Mesendoderm (in vitro differentiated cells): ENCODE data around the gene ATE1.
"Not testable (repeated sequence)": the region's sequence is repeated elsewhere in the genome, so short reads cannot be mapped to it uniquely, and the experiment has no call there.

Experiments used
- DNase-seq: peaks from one replicate; pipeline ENCODE4 v3.0.0; 2013
- H2AK5ac ChIP-seq: 2 replicates; pipeline ENCODE4 v1.6.1; 2013; ENCODE audit warnings: low read length, inconsistent platforms
- H2BK120ac ChIP-seq: 2 replicates; pipeline ENCODE4 v1.6.1; 2013; ENCODE audit warnings: low read depth, mild to moderate bottlenecking, low read length, moderate library complexity, mixed read lengths
- H2BK15ac ChIP-seq: replicated peaks from 2 replicates; pipeline ENCODE4 v1.6.1; 2013; ENCODE audit warnings: low read depth, mild to moderate bottlenecking, moderate library complexity
- H2BK5ac ChIP-seq: 2 replicates; pipeline ENCODE4 v1.6.1; 2013; ENCODE audit warnings: low read length, inconsistent platforms
- H3K18ac ChIP-seq: 2 replicates; pipeline ENCODE4 v1.6.1; 2013; ENCODE audit warnings: mild to moderate bottlenecking, low read length, mixed read lengths
- H3K23ac ChIP-seq: one replicate; pipeline ENCODE4 v1.6.1; 2013; ENCODE audit warnings: low read length
- H3K27ac ChIP-seq: 2 replicates; pipeline ENCODE4 v1.5.1; 2013; ENCODE audit warnings: low read depth, mild to moderate bottlenecking, inconsistent platforms, low read length, moderate library complexity
- H3K27me3 ChIP-seq: 2 replicates; pipeline ENCODE4 v1.6.1; 2013; ENCODE audit warnings: low read length, control low read depth, mild to moderate bottlenecking, inconsistent platforms; ENCODE audit not compliant: insufficient read depth, poor library complexity
- H3K36me3 ChIP-seq: 2 replicates; pipeline ENCODE4 v1.6.1; 2013; ENCODE audit warnings: low read length, inconsistent platforms; ENCODE audit not compliant: control insufficient read depth, insufficient read depth
- H3K4ac ChIP-seq: one replicate; pipeline ENCODE4 v1.6.1; 2013; ENCODE audit warnings: low read depth, mild to moderate bottlenecking, low read length, moderate library complexity
- H3K4me1 ChIP-seq: 2 replicates; pipeline ENCODE4 v1.6.1; 2013; ENCODE audit warnings: low read depth, low read length, inconsistent platforms; ENCODE audit not compliant: control insufficient read depth
- H3K4me2 ChIP-seq: 2 replicates; pipeline ENCODE4 v1.6.1; 2013; ENCODE audit warnings: low read length
- H3K4me3 ChIP-seq: 2 replicates; pipeline ENCODE4 v1.5.1; 2013; ENCODE audit warnings: mild to moderate bottlenecking, low read length
- H3K56ac ChIP-seq: one replicate; pipeline ENCODE4 v1.6.1; 2013; ENCODE audit warnings: low read length
- H3K79me1 ChIP-seq: 2 replicates; pipeline ENCODE4 v1.6.1; 2013; ENCODE audit warnings: low read length, inconsistent platforms
- H3K79me2 ChIP-seq: 2 replicates; pipeline ENCODE4 v1.6.1; 2013; ENCODE audit warnings: mild to moderate bottlenecking, low read length; ENCODE audit not compliant: control insufficient read depth, insufficient read depth
- H3K9ac ChIP-seq: 2 replicates; pipeline ENCODE4 v1.6.1; 2013; ENCODE audit warnings: low read length, inconsistent platforms
- H4K5ac ChIP-seq: one replicate; pipeline ENCODE4 v1.6.1; 2013; ENCODE audit warnings: low read length
- H4K8ac ChIP-seq: one replicate; pipeline ENCODE4 v1.6.1; 2013; ENCODE audit warnings: low read depth, mild to moderate bottlenecking, control low read depth, low read length, moderate library complexity
- WGBS: extraction: QIAGEN DNeasy Blood & Tissue Kit; methylation state at CpG from one replicate; pipeline ENCODE4 v1.1.7; 2013; ENCODE audit warnings: low lambda C conversion rate, missing lambda C conversion rate; ENCODE audit not compliant: insufficient coverage; ENCODE audit errors: extremely low coverage; 5-methylcytosine and 5-hydroxymethylcytosine counted together

Gene ATE1

DNA sequence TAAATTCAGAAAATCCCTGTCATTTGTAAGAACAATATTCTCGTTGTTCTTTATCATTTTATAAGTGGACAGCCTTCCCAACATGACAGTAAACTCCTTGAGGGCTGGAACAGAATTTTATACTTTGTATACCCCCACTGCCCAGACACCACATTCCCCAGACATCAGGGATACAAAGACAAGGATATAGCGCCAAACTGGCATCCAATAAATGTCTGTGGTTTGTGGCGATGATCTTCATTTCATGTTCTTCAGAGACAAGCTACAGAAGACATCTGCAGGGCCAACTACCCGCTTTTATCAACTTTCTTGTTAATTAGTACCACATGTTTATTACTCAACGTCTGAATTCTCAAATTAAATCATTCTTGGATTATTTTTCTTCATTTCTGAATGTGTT, 155.9 kb downstream of the ATE1 start:
- DNase-seq = no peak
- H3K27me3 ChIP-seq = no peaks in the 10 kb centered on the region
- no peak overlapping the region for H3K4me2 ChIP-seq
- H3K36me3 ChIP-seq = no peaks in the 10 kb centered on the region
- H2AK5ac ChIP-seq = no peak overlapping the region
- no peak overlapping the region for H2BK120ac ChIP-seq
- no peak overlapping the region for H3K4me3 ChIP-seq
- WGBS = no CpG with 5 or more reads among the region's 5 CpGs
- no peak overlapping the region for H3K4ac ChIP-seq
- no peak overlapping the region for H3K56ac ChIP-seq
- no peak overlapping the region for H3K9ac ChIP-seq
- H3K27ac ChIP-seq = no peak overlapping the region
- H3K4me1 ChIP-seq = peaks cover 2% of the 10 kb centered on the region
- H4K8ac ChIP-seq = no peak overlapping the region
- H3K79me1 ChIP-seq = no peaks in the 10 kb centered on the region
- H3K79me2 ChIP-seq = no peaks in the 10 kb centered on the region
- no peak overlapping the region for H2BK5ac ChIP-seq
- no peak overlapping the region for H2BK15ac ChIP-seq
- H3K23ac ChIP-seq = no peak overlapping the region
- H3K18ac ChIP-seq = peak overlapping the region; percentile 75
- no peak overlapping the region for H4K5ac ChIP-seq

DNA sequence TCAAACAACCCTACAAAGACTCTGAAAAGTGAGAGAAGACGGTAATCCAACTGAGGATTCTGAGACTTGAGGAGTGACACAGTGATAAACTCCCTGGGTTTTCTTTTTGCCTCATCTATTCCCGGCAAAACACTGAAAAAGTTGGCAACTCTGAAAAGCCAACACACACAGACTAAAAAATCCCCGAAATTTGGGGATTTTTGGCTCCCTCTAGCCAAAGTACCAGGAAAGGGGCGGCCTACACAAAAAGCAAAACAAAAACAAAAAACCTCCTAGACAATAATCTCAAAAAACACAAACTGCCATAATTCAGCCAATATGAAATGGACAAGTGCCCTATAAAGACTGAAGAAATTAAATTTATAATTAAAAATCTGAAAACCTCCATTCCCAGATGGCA, 161.4 kb downstream of the ATE1 start:
- WGBS = no CpG with 5 or more reads among the region's 4 CpGs
- no peak overlapping the region for H3K18ac ChIP-seq

DNA sequence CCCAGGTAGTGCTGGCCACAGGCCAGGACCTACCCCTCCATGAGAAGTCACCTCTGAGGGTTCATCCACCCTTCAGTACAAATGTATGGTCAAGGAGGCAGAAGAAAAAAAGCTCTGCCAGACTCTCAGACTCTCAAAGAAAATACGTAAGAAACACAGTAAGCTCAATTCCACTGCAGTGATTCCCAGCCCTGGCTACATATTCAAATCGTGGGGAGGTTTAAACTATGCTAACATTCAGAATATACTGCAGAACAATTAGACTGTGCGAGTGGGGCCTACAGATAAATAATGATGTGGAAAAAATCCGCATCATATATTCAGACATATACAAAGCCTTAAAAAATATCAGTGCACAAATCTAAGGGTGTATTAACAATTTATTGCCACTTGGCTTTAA, 162.6 kb downstream of the ATE1 start:
- H3K27me3 ChIP-seq = no peaks in the 10 kb centered on the region
- H3K4me2 ChIP-seq = no peak overlapping the region
- H2BK5ac ChIP-seq = no peak overlapping the region
- H3K79me2 ChIP-seq = no peaks in the 10 kb centered on the region
- no peak overlapping the region for H3K18ac ChIP-seq
- H3K36me3 ChIP-seq = no peaks in the 10 kb centered on the region
- H4K8ac ChIP-seq = no peak overlapping the region
- H4K5ac ChIP-seq = no peak overlapping the region
- no CpG with 5 or more reads among the region's 4 CpGs for WGBS
- no peak overlapping the region for H3K27ac ChIP-seq
- no peak overlapping the region for H3K9ac ChIP-seq
- H3K23ac ChIP-seq = no peak overlapping the region
- no peak overlapping the region for H3K4ac ChIP-seq
- no peak overlapping the region for H2BK15ac ChIP-seq
- H3K79me1 ChIP-seq = no peaks in the 10 kb centered on the region
- DNase-seq = no peak
- H2AK5ac ChIP-seq = no peak overlapping the region
- H3K4me3 ChIP-seq = no peak overlapping the region
- H2BK120ac ChIP-seq = no peak overlapping the region
- H3K56ac ChIP-seq = no peak overlapping the region
- H3K4me1 ChIP-seq = no peaks in the 10 kb centered on the region

More for the DNA sequence above, 161.4 kb downstream of the ATE1 start:
- no peaks in the 10 kb centered on the region for H3K79me1 ChIP-seq
- H3K9ac ChIP-seq = no peak overlapping the region
- no peak overlapping the region for H3K56ac ChIP-seq
- no peaks in the 10 kb centered on the region for H3K4me1 ChIP-seq
- no peaks in the 10 kb centered on the region for H3K27me3 ChIP-seq
- H4K5ac ChIP-seq = no peak overlapping the region
- no peak overlapping the region for H3K27ac ChIP-seq
- H3K36me3 ChIP-seq = no peaks in the 10 kb centered on the region
- no peak overlapping the region for H2BK5ac ChIP-seq
- H2BK15ac ChIP-seq = no peak overlapping the region
- H2BK120ac ChIP-seq = no peak overlapping the region
- H4K8ac ChIP-seq = no peak overlapping the region
- H3K23ac ChIP-seq = no peak overlapping the region
- H2AK5ac ChIP-seq = no peak overlapping the region
- H3K79me2 ChIP-seq = no peaks in the 10 kb centered on the region
- DNase-seq = no peak
- H3K4me3 ChIP-seq = no peak overlapping the region
- H3K4me2 ChIP-seq = no peak overlapping the region
- H3K4ac ChIP-seq = no peak overlapping the region

DNA sequence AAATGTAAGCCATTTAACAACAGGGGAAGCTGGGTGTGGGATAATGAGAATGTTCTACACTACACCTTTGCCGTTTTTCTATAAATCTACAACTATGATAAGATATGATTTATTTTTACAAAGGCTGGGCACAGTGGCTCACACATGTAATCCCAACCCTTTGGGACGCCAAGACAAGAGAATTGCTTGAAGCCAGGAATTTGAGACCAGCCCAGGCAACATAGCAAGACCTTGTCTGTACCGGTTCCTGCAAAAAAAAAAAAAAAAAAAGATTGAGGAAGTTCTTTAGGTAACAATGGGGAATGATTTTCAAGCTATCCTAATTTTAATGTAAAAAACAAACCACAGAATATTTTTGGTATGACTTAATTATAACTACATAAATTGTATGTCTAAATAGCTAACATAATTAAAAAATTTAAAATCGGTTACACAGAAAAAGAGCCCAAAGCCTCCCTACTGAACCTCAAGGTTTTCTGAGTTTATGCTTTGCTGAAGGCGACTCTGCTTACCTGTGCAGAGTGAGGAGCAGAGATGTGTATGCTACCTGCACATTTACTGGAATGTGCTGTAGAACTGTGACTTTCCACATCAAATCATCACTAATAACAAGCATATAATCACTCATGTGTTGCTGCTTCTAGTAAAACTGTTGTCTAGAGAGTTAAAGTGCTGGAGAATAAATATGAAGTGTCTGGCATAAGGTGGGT, 163.4 kb downstream of the ATE1 start:
- H2AK5ac ChIP-seq = no peak overlapping the region
- H3K23ac ChIP-seq = no peak overlapping the region
- no peak overlapping the region for H2BK5ac ChIP-seq
- H3K4me2 ChIP-seq = no peak overlapping the region
- H3K4ac ChIP-seq = no peak overlapping the region
- H4K5ac ChIP-seq = no peak overlapping the region
- no peak overlapping the region for H4K8ac ChIP-seq
- no CpG with 5 or more reads among the region's 5 CpGs for WGBS
- H3K4me1 ChIP-seq = no peaks in the 10 kb centered on the region
- no peak overlapping the region for H3K18ac ChIP-seq
- no peaks in the 10 kb centered on the region for H3K36me3 ChIP-seq
- no peak overlapping the region for H2BK120ac ChIP-seq
- no peak overlapping the region for H3K56ac ChIP-seq
- no peaks in the 10 kb centered on the region for H3K79me2 ChIP-seq
- DNase-seq = no peak
- H3K27ac ChIP-seq = no peak overlapping the region
- no peak overlapping the region for H2BK15ac ChIP-seq
- no peak overlapping the region for H3K4me3 ChIP-seq
- no peaks in the 10 kb centered on the region for H3K79me1 ChIP-seq
- H3K9ac ChIP-seq = no peak overlapping the region
- no peaks in the 10 kb centered on the region for H3K27me3 ChIP-seq

DNA sequence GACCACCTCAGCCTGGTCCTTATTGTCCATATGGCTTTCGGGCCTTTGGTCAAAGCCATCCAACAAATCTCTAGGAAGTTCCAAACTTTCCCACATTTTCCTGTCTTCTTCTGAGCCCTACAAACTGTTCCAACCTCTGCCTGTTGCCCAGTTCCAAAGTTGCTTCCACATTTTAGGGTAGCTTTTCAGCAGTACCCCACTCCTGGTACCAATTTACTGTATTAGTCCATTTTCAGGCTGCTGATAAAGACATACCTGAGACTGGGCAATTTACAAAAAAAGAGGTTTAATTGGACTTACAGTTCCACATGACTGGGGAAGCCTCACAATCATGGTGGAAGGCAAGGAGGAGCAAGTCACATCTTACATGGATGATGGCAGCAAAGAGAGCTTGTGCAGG, 170.6 kb downstream of the ATE1 start:
- H2AK5ac ChIP-seq, H4K8ac ChIP-seq, H3K36me3 ChIP-seq, H3K4ac ChIP-seq, H2BK5ac ChIP-seq, H3K56ac ChIP-seq, H3K4me3 ChIP-seq, H3K79me2 ChIP-seq, H3K23ac ChIP-seq, H3K27ac ChIP-seq, H2BK15ac ChIP-seq, DNase-seq, H4K5ac ChIP-seq, H3K27me3 ChIP-seq, H3K18ac ChIP-seq, H3K79me1 ChIP-seq, H3K4me2 ChIP-seq, H3K4me1 ChIP-seq, H3K9ac ChIP-seq, H2BK120ac ChIP-seq: not testable (repeated sequence)
- WGBS = no CpG with 5 or more reads among the region's 1 CpG

DNA sequence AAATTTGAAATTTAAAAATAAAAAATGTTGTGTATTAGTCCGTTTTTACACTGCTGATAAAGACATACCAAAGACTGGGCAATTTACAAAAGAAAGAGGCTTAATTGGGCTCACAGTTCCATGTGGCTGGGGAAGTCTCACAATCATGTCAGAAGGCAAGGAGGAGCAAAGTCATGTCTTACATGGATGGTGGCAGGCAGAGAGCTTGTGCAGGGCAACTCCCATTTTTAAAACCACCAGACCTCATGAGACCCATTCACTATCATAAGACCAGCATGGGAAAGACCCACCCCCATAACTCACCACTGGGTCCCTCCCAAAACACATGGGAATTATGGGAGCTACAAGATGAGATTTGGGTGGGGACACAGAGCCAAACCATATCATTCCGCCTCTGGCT, 172.3 kb downstream of the ATE1 start:
- H3K4me1 ChIP-seq, DNase-seq, H4K5ac ChIP-seq, H3K56ac ChIP-seq, H3K4ac ChIP-seq, H3K9ac ChIP-seq, H3K23ac ChIP-seq, H3K27me3 ChIP-seq, H3K4me3 ChIP-seq, H3K79me2 ChIP-seq, H2AK5ac ChIP-seq, H3K36me3 ChIP-seq, H2BK5ac ChIP-seq, H4K8ac ChIP-seq, H3K27ac ChIP-seq, H2BK120ac ChIP-seq, H3K4me2 ChIP-seq, H3K79me1 ChIP-seq, H3K18ac ChIP-seq, H2BK15ac ChIP-seq: not testable (repeated sequence)
- no CpG with 5 or more reads among the region's 2 CpGs for WGBS
